ENCODE results near the gene ACTG1. TPM values are rescaled to one million over a fixed set of nuclear protein-coding genes. Genes with fewer than 3 reads are reported as not detected.
A peak's percentile ranks its signal among the peaks of the same experiment; 100 is the strongest.

ACTG1 gene
- total and polyA plus RNA-seq, 11 donors: 149 to 1,653 (median 423) TPM

- no peak overlapping the region for H3K4me3 ChIP-seq
- peak in 2 of 5 donors; percentile 16 to 27 for DNase-seq
- 84 to 90% (median 88%) methylated on average over 5 to 15 of the region's 15 CpGs for WGBS, 4 donors
- peaks cover 0 to 6% (median 2%) of the 10 kb centered on the region in 9 donors for H3K27me3 ChIP-seq
- H3K9me3 ChIP-seq: no peaks in the 10 kb centered on the region
- ATAC-seq: no peak
- intact Hi-C loops (cut with DNase I): loop anchor here in 1 of 10 donors (5.0 kb wide), 1 partner anchor 290 kb away; no protein-coding TSS in a partner anchor
- TF ChIP-seq, protein P1, sequence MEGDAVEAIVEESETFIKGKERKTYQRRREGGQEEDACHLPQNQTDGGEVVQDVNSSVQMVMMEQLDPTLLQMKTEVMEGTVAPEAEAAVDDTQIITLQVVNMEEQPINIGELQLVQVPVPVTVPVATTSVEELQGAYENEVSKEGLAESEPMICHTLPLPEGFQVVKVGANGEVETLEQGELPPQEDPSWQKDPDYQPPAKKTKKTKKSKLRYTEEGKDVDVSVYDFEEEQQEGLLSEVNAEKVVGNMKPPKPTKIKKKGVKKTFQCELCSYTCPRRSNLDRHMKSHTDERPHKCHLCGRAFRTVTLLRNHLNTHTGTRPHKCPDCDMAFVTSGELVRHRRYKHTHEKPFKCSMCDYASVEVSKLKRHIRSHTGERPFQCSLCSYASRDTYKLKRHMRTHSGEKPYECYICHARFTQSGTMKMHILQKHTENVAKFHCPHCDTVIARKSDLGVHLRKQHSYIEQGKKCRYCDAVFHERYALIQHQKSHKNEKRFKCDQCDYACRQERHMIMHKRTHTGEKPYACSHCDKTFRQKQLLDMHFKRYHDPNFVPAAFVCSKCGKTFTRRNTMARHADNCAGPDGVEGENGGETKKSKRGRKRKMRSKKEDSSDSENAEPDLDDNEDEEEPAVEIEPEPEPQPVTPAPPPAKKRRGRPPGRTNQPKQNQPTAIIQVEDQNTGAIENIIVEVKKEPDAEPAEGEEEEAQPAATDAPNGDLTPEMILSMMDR (IDR thresholded peaks at IDR 0.05): no peak
- no peak for TF ChIP-seq POLR2A (IDR thresholded peaks at IDR 0.05)
- H3K4me1 ChIP-seq: peaks cover 0 to 15% (median 1%) of the 10 kb centered on the region in 12 donors
- no peak overlapping the region for H3K27ac ChIP-seq
- H3K36me3 ChIP-seq: peaks cover 0 to 84% (median 57%) of the 10 kb centered on the region in 9 donors
Measured at GRCh38 chr17:81542431-81543338, 30.1 kb upstream of the ACTG1 start.

DNA sequence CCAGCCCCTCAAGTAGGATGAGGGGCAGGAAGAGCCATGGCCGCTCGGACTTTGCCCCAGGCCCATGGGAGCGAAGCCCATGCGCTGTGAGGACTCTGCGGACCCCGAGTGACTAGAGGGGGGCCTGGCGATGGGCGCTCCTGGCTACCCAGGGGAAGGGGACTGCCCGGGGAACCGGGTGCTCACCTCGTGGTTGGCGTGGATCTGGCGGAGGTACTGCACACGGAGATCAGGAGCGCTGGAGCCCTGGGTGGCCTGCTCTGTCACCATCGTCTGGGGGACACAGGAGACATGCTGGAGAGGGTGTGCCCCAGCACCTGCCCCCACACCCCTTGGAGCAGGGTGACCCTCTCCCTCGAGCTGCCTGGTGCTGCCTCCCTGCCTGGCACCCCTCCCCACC is 28.5 kb upstream of the ACTG1 start:
- TF ChIP-seq, protein P1 (IDR thresholded peaks at IDR 0.05): no peak
- TF ChIP-seq POLR2A (IDR thresholded peaks at IDR 0.05): no peak
- WGBS, 4 donors: 83 to 97% (median 95%) methylated on average over 2 to 17 of the region's 17 CpGs

GRCh38 chr17:81540676-81541027 is 28.1 kb upstream of the ACTG1 start:
- H3K9me3 ChIP-seq: no peaks in the 10 kb centered on the region
- WGBS, 4 donors: 95 to 96% (median 95%) methylated on average over 13 to 14 of the region's 14 CpGs; no CpG with 5 or more reads in 1 of the 4 donors
- no peak for TF ChIP-seq POLR2A (IDR thresholded peaks at IDR 0.05)
- TF ChIP-seq, protein P1 (IDR thresholded peaks at IDR 0.05): no peak
- H3K27ac ChIP-seq: no peak overlapping the region
- H3K4me3 ChIP-seq: no peak overlapping the region
- H3K36me3 ChIP-seq: peaks cover 0 to 64% (median 37%) of the 10 kb centered on the region in 9 donors
- intact Hi-C loops (cut with DNase I): loop anchor here in 1 of 10 donors (5.0 kb wide), 1 partner anchor 288 kb away; no protein-coding TSS in a partner anchor
- ATAC-seq (no peak), DNase-seq (peak in 2 of 5 donors; percentile 13 to 17)
- H3K27me3 ChIP-seq: peaks cover 0 to 26% (median 21%) of the 10 kb centered on the region in 9 donors
- H3K4me1 ChIP-seq: peaks cover 0 to 34% (median 17%) of the 10 kb centered on the region in 12 donors

More for the DNA sequence above, 28.5 kb upstream of the ACTG1 start:
- Histone ChIP-seq H3K9me3 (no peaks in the 10 kb centered on the region), H3K4me1 (peaks cover 0 to 31% (median 16%) of the 10 kb centered on the region in 12 donors), H3K36me3 (peaks cover 0 to 68% (median 42%) of the 10 kb centered on the region in 9 donors), H3K27me3 (peaks cover 0 to 22% (median 17%) of the 10 kb centered on the region in 9 donors), H3K4me3 (no peak overlapping the region), H3K27ac (no peak overlapping the region)
- intact Hi-C loops (cut with DNase I): loop anchor here in 1 of 10 donors (5.0 kb wide), 1 partner anchor 289 kb away; no protein-coding TSS in a partner anchor
- no peak for ATAC-seq
- peak in 2 of 5 donors; percentile 14 to 23 for DNase-seq
